Measurements from ENCODE around the gene SWAP70. TPM values are rescaled to one million over a fixed set of nuclear protein-coding genes. Genes with fewer than 3 reads are reported as not detected.

SWAP70 gene
- total and polyA plus RNA-seq, 9 of the 15 experiments (the other 6 are each of a cell fraction or from before 2014, with no cell fraction given), result 1.7 to 4.9 (median 3.9) TPM

DNA sequence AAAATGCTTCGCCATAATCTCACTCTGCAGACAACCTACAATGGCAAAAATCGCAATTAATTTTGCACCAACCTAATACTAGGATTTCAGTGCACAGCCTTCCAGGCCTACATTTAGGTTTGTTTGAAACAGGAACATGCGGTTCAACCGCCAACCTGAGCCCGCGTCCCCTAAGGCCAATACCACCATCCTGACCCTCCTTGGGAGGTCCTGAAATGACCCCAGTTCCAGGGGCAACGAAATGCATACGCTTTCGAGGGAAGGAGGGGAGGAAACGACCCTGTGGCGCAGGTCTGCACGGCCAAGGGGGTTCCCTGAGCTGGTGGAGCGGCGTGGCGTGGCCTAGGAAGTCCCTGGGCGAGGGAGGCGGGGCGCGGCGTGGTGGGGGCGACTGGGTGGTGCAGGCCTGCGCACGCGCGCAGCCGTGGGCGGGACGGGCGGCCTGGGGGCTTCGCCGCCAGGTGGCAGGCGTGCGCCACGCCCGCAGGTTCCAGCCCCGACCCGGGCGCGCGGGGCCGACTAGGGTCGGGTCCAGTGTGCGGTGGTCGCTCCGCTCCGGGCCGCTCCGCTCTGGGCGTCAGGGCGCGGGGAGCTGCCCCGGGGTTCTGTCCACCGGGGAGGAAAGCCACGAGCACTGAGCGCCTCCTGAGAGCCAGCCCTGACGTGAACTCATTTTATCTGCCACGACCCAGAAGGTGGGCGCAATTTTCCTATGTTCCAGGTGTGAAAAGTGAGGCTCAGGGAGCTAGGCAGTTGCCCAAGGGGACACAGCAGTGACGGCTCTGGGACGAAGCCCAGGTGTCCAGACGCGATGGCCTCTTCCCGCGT, 94.1 kb downstream of the SWAP70 start (continued):
- TF ChIP-seq, protein P1, sequence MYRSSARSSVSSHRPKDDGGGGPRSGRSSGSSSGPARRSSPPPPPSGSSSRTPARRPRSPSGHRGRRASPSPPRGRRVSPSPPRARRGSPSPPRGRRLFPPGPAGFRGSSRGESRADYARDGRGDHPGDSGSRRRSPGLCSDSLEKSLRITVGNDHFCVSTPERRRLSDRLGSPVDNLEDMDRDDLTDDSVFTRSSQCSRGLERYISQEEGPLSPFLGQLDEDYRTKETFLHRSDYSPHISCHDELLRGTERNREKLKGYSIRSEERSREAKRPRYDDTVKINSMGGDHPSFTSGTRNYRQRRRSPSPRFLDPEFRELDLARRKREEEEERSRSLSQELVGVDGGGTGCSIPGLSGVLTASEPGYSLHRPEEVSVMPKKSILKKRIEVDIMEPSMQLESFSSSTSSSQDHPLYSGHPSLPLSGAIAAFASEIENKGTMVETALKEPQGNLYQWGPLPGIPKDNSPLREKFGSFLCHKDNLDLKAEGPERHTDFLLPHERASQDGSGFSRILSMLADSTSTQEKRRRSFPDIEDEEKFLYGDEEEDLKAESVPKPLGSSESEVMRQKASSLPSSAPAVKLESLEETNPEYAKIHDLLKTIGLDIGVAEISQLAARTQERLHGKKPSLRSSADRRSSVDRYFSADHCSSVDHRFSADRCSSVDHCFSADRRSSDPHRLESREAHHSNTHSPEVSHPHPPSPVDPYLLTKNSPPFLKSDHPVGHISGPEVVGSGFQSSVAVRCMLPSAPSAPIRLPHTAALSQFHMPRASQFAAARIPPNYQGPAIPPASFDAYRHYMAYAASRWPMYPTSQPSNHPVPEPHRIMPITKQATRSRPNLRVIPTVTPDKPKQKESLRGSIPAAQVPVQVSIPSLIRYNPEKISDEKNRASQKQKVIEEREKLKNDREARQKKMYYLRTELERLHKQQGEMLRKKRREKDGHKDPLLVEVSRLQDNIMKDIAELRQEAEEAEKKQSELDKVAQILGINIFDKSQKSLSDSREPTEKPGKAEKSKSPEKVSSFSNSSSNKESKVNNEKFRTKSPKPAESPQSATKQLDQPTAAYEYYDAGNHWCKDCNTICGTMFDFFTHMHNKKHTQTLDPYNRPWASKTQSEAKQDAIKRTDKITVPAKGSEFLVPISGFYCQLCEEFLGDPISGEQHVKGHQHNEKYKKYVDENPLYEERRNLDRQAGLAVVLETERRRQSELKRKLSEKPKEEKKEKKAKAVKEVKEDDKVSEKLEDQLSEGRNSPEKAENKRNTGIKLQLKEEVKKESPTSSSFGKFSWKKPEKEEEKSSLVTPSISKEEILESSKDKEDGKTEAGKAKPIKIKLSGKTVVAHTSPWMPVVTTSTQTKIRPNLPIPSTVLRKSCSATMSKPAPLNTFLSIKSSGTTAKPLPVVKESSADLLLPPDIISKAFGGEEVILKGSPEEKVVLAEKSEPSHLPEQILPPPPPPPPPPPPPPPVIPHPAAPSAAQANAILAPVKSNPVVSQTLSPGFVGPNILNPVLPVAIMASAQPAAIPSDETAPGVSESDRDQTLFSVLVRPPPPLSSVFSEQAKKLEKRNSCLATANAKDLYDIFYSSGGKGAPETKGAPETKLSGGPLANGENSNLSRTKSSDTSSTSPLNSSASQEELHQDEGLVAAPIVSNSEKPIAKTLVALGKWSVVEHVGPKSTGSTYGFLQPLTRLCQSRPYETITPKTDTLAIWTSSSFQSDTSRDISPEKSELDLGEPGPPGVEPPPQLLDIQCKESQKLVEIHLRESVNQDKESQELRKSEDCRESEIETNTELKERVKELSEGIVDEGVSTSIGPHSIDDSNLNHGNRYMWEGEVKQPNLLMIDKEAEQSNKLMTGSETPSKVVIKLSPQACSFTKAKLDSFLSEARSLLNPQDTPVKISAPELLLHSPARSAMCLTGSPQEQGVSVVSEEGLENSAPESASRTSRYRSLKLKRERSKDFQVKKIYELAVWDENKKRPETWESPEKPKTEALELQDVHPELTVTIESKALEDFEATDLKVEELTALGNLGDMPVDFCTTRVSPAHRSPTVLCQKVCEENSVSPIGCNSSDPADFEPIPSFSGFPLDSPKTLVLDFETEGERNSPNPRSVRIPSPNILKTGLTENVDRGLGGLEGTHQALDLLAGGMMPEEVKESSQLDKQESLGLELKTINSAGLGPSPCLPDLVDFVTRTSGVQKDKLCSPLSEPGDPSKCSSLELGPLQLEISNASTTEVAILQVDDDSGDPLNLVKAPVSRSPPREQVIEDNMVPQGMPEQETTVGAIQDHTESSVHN (IDR thresholded peaks at IDR 0.05; ENCODE audit: borderline replicate concordance in 1 of 2, low read depth in 1 of 2), result no peak
- no peak for TF ChIP-seq ZSCAN32 (CRISPR knock-in tag; IDR thresholded peaks at IDR 0.05)
- no peak for TF ChIP-seq HDAC2 (IDR thresholded peaks at IDR 0.05)
- TF ChIP-seq HOXB6 (CRISPR knock-in tag; IDR thresholded peaks at IDR 0.05; ENCODE audit: borderline replicate concordance), result no peak
- 0 out of 2 replicates have a peak, but pooled peaks have one; percentile 70 for TF ChIP-seq NR4A1 (CRISPR knock-in tag; IDR thresholded peaks at IDR 0.05)
- peak; percentile 20 for TF ChIP-seq NR4A1 (tag; IDR thresholded peaks at IDR 0.05)
- TF ChIP-seq EP300 (IDR thresholded peaks at IDR 0.05; ENCODE audit: low read length), result no peak
- TF ChIP-seq, protein P2, sequence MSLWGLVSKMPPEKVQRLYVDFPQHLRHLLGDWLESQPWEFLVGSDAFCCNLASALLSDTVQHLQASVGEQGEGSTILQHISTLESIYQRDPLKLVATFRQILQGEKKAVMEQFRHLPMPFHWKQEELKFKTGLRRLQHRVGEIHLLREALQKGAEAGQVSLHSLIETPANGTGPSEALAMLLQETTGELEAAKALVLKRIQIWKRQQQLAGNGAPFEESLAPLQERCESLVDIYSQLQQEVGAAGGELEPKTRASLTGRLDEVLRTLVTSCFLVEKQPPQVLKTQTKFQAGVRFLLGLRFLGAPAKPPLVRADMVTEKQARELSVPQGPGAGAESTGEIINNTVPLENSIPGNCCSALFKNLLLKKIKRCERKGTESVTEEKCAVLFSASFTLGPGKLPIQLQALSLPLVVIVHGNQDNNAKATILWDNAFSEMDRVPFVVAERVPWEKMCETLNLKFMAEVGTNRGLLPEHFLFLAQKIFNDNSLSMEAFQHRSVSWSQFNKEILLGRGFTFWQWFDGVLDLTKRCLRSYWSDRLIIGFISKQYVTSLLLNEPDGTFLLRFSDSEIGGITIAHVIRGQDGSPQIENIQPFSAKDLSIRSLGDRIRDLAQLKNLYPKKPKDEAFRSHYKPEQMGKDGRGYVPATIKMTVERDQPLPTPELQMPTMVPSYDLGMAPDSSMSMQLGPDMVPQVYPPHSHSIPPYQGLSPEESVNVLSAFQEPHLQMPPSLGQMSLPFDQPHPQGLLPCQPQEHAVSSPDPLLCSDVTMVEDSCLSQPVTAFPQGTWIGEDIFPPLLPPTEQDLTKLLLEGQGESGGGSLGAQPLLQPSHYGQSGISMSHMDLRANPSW (CRISPR knock-in tag; IDR thresholded peaks at IDR 0.05), result no peak
- no peak for TF ChIP-seq ZNF175 (CRISPR knock-in tag; IDR thresholded peaks at IDR 0.05; ENCODE audit: low read depth)
- TF ChIP-seq ZNF316 (IDR thresholded peaks at IDR 0.05), result no peak
- TF ChIP-seq HDAC1 (IDR thresholded peaks at IDR 0.05), result no peak
- TF ChIP-seq CBX2 (IDR thresholded peaks at IDR 0.05; ENCODE audit: insufficient read depth, low read length, poor library complexity, severe bottlenecking), result no peak
- TF ChIP-seq NCOA6 (IDR thresholded peaks at IDR 0.05), result no peak
- no peak for TF ChIP-seq ILK (tag; IDR thresholded peaks at IDR 0.05; ENCODE audit: borderline replicate concordance, low read depth)
- TF ChIP-seq HMG20B (CRISPR knock-in tag; IDR thresholded peaks at IDR 0.05), result no peak
- no peak for TF ChIP-seq SRSF7 (optimal IDR thresholded peaks at IDR 0.05; ENCODE audit: low read depth, low read length)

All from K562 (cell line).